Measurements from ENCODE around the gene THAP12. TPM values are rescaled to one million over a fixed set of nuclear protein-coding genes. Genes with fewer than 3 reads are reported as not detected.

The THAP12 gene
- polyA plus RNA-seq, 1 donor = 50.2 TPM

GRCh38 chr11:76355172-76355571 is 25.8 kb downstream of the THAP12 start:
- DNase-seq = no peak
- H3K27me3 ChIP-seq (ENCODE audit: control insufficient read depth, insufficient read depth, low read length) = no peaks in the 10 kb centered on the region
- H3K36me3 ChIP-seq (ENCODE audit: control insufficient read depth, insufficient read depth, low read length) = peaks cover 30% of the 10 kb centered on the region
- no peaks in the 10 kb centered on the region for H3K9me3 ChIP-seq (ENCODE audit: control insufficient read depth, low read depth, low read length)
- H3K27ac ChIP-seq (ENCODE audit: low read length) = no peak overlapping the region
- no peaks in the 10 kb centered on the region for H3K4me1 ChIP-seq (ENCODE audit: control insufficient read depth, insufficient read depth, low read length)
- no peak overlapping the region for H3K4me3 ChIP-seq (ENCODE audit: low read length)
- no CpG with 5 or more reads among the region's 1 CpG for WGBS (ENCODE audit: insufficient coverage, low lambda C conversion rate)

DNA sequence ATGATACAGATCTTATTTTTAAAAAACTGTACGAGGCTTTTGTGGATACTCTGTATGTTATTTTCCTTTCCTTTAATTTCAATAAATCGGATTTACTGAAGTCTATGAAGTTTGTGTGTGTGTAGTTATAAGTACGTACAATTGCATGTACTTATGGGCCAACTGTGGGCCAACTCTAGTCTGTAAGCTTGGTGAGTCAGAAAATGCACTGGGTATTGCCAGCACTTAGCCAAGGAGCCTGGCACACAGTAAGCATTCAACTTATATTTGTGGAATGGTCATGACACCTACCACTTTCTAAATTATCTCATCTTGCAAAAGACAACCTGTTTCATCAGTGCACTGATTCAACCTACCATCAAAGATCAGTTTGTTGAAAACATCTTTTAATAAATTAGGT is 32.6 kb downstream of the THAP12 start:
- H3K4me1 ChIP-seq (ENCODE audit: control insufficient read depth, insufficient read depth, low read length) = no peaks in the 10 kb centered on the region
- no peaks in the 10 kb centered on the region for H3K27me3 ChIP-seq (ENCODE audit: control insufficient read depth, insufficient read depth, low read length)
- no peaks in the 10 kb centered on the region for H3K9me3 ChIP-seq (ENCODE audit: control insufficient read depth, low read depth, low read length)
- no peak for DNase-seq
- peaks cover 9% of the 10 kb centered on the region for H3K36me3 ChIP-seq (ENCODE audit: control insufficient read depth, insufficient read depth, low read length)
- no peak overlapping the region for H3K27ac ChIP-seq (ENCODE audit: low read length)
- WGBS (ENCODE audit: insufficient coverage, low lambda C conversion rate) = no CpG with 5 or more reads among the region's 3 CpGs
- no peak overlapping the region for H3K4me3 ChIP-seq (ENCODE audit: low read length)

DNA sequence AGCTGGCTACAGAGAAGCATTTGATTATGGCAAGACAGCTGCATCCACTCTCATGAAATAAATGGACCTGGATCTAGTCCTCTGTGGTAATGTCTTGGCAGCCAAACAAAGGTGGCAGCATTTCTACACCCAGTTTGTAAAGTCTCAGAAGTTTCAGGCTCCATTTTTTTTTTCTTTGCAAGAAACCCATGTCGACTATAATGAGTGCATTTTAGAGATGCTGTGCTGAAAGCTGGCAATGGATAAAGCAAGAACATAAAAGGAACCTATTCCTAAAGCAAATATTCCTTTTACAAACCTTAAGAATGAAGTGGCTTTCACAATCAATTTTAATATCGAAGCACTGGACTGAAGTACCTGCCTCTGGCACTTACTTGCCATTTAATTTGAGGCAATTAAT is 33.5 kb downstream of the THAP12 start:
- DNase-seq = no peak
- no CpG with 5 or more reads among the region's 2 CpGs for WGBS (ENCODE audit: insufficient coverage, low lambda C conversion rate)

DNA sequence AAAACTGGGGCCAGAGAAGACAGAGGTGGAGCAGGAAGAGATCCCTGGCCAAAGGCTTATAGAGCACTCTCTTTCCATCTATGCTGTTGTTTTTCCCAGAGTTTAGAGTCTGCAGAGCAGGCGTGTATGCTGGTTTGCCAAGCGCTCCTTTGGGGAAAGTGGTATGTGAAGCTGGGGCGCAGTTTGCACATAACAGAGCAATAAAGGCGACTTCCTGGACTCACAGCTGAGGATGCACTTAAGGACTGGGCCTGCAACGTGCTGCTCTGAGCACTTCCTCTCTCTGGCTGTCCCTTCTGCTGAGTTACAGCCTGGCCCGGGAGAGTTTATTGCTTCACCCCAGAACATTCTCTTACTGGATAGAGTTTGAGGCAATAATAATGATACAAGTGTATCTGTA is 41.7 kb downstream of the THAP12 start:
- no CpG with 5 or more reads among the region's 6 CpGs for WGBS (ENCODE audit: insufficient coverage, low lambda C conversion rate)
- DNase-seq = peak; percentile 31 to 37
- Histone ChIP-seq H3K27ac (ENCODE audit: low read length) (no peak overlapping the region), H3K4me3 (ENCODE audit: low read length) (no peak overlapping the region), H3K9me3 (ENCODE audit: control insufficient read depth, low read depth, low read length) (peaks cover 13% of the 10 kb centered on the region), H3K4me1 (ENCODE audit: control insufficient read depth, insufficient read depth, low read length) (no peaks in the 10 kb centered on the region), H3K36me3 (ENCODE audit: control insufficient read depth, insufficient read depth, low read length) (no peaks in the 10 kb centered on the region), H3K27me3 (ENCODE audit: control insufficient read depth, insufficient read depth, low read length) (no peaks in the 10 kb centered on the region)

More for the DNA sequence above, 33.5 kb downstream of the THAP12 start:
- Histone ChIP-seq H3K27me3 (ENCODE audit: control insufficient read depth, insufficient read depth, low read length) (no peaks in the 10 kb centered on the region), H3K36me3 (ENCODE audit: control insufficient read depth, insufficient read depth, low read length) (peaks cover 4% of the 10 kb centered on the region), H3K4me3 (ENCODE audit: low read length) (no peak overlapping the region), H3K27ac (ENCODE audit: low read length) (no peak overlapping the region), H3K9me3 (ENCODE audit: control insufficient read depth, low read depth, low read length) (no peaks in the 10 kb centered on the region), H3K4me1 (ENCODE audit: control insufficient read depth, insufficient read depth, low read length) (no peaks in the 10 kb centered on the region)

GRCh38 chr11:76337923-76338322 is 43.0 kb downstream of the THAP12 start:
- Histone ChIP-seq H3K36me3 (ENCODE audit: control insufficient read depth, insufficient read depth, low read length) (no peaks in the 10 kb centered on the region), H3K4me3 (ENCODE audit: low read length) (no peak overlapping the region), H3K4me1 (ENCODE audit: control insufficient read depth, insufficient read depth, low read length) (no peaks in the 10 kb centered on the region), H3K9me3 (ENCODE audit: control insufficient read depth, low read depth, low read length) (peaks cover 13% of the 10 kb centered on the region), H3K27ac (ENCODE audit: low read length) (no peak overlapping the region), H3K27me3 (ENCODE audit: control insufficient read depth, insufficient read depth, low read length) (no peaks in the 10 kb centered on the region)
- no CpG with 5 or more reads among the region's 4 CpGs for WGBS (ENCODE audit: insufficient coverage, low lambda C conversion rate)
- no peak for DNase-seq

DNA sequence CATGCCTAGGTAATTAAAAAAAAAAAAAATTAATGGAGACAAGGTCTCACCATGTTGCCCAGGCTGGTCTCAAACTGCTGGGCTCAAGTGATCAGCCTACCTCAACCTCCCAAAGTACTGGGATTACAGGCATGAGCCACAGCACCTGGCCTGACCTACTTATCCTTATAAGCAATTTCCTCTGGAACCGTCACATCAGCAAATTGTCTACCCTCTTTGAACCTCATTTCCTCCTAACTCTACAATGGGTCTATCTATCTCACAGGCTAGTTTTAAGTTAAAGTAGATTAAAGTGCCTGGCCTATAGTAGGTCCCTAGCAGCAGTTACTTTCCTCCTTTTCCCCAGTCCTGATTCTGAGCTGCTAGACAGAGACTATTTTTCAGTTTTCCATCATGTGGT is 43.5 kb downstream of the THAP12 start:
- no peaks in the 10 kb centered on the region for H3K27me3 ChIP-seq (ENCODE audit: control insufficient read depth, insufficient read depth, low read length)
- no peak for DNase-seq
- H3K36me3 ChIP-seq (ENCODE audit: control insufficient read depth, insufficient read depth, low read length) = no peaks in the 10 kb centered on the region
- no peak overlapping the region for H3K4me3 ChIP-seq (ENCODE audit: low read length)
- WGBS (ENCODE audit: insufficient coverage, low lambda C conversion rate) = 80% methylated on average over 1 of the region's 1 CpG
- no peaks in the 10 kb centered on the region for H3K4me1 ChIP-seq (ENCODE audit: control insufficient read depth, insufficient read depth, low read length)
- H3K9me3 ChIP-seq (ENCODE audit: control insufficient read depth, low read depth, low read length) = peaks cover 13% of the 10 kb centered on the region
- no peak overlapping the region for H3K27ac ChIP-seq (ENCODE audit: low read length)

- WGBS (ENCODE audit: insufficient coverage, low lambda C conversion rate) = 80% methylated on average over 1 of the region's 2 CpGs
- DNase-seq = no peak
- H3K9me3 ChIP-seq (ENCODE audit: control insufficient read depth, low read depth, low read length) = peaks cover 13% of the 10 kb centered on the region
- no peak overlapping the region for H3K27ac ChIP-seq (ENCODE audit: low read length)
- H3K4me1 ChIP-seq (ENCODE audit: control insufficient read depth, insufficient read depth, low read length) = no peaks in the 10 kb centered on the region
- H3K4me3 ChIP-seq (ENCODE audit: low read length) = no peak overlapping the region
- no peaks in the 10 kb centered on the region for H3K27me3 ChIP-seq (ENCODE audit: control insufficient read depth, insufficient read depth, low read length)
- no peaks in the 10 kb centered on the region for H3K36me3 ChIP-seq (ENCODE audit: control insufficient read depth, insufficient read depth, low read length)
Observed at GRCh38 chr11:76336597-76336996, 44.3 kb downstream of the THAP12 start.

DNA sequence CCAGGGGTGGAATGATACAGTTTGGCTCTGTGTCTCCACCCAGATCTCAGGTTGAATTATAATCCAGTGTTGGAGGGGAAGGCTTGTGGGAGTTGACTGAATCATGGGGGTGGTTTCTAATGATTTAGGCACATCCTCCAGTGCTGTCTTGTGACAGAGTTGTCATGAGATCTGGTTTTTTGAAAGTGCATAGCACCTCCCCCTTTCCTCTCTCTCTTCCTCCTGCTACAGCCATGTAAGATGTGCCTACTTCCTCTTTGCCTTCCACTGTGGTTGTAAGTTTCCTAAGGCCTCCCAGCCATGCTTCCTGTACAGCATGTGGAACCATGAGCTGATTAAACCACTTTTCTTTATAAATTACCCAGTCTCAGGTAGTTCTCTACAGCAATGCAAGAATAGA is 45.1 kb downstream of the THAP12 start:
- H3K27me3 ChIP-seq (ENCODE audit: control insufficient read depth, insufficient read depth, low read length) = no peaks in the 10 kb centered on the region
- H3K27ac ChIP-seq (ENCODE audit: low read length) = no peak overlapping the region
- peaks cover 13% of the 10 kb centered on the region for H3K9me3 ChIP-seq (ENCODE audit: control insufficient read depth, low read depth, low read length)
- no peaks in the 10 kb centered on the region for H3K36me3 ChIP-seq (ENCODE audit: control insufficient read depth, insufficient read depth, low read length)
- DNase-seq = no peak
- no peaks in the 10 kb centered on the region for H3K4me1 ChIP-seq (ENCODE audit: control insufficient read depth, insufficient read depth, low read length)
- H3K4me3 ChIP-seq (ENCODE audit: low read length) = no peak overlapping the region

- no CpG with 5 or more reads among the region's 5 CpGs for WGBS (ENCODE audit: insufficient coverage, low lambda C conversion rate)
- H3K27ac ChIP-seq (ENCODE audit: low read length) = no peak overlapping the region
- H3K4me3 ChIP-seq (ENCODE audit: low read length) = no peak overlapping the region
- no peaks in the 10 kb centered on the region for H3K4me1 ChIP-seq (ENCODE audit: control insufficient read depth, insufficient read depth, low read length)
- no peak for DNase-seq
- H3K9me3 ChIP-seq (ENCODE audit: control insufficient read depth, low read depth, low read length) = peaks cover 13% of the 10 kb centered on the region
- no peaks in the 10 kb centered on the region for H3K36me3 ChIP-seq (ENCODE audit: control insufficient read depth, insufficient read depth, low read length)
- H3K27me3 ChIP-seq (ENCODE audit: control insufficient read depth, insufficient read depth, low read length) = no peaks in the 10 kb centered on the region
Observed at GRCh38 chr11:76334826-76335389, 46.0 kb downstream of the THAP12 start.

DNA sequence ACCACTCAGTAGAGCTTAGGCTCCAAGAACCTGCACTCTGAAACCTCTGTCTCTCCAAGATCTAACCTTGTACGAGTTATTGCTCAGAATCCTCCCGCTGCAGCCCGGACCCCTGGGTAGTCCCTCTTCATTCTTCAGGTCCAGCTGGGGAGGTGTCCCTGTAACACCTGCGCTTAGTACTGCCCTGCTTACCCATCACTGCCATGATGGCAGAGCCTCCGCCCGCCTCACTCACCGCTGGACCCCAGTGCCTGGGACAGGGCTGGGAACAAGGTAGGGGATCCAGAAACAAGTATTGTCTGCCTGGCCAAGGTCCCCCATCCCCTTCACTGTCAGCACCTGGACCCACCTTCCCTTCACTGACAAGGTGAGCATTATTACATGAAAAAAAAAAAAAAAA is 50.3 kb downstream of the THAP12 start:
- DNase-seq = no peak
- Histone ChIP-seq H3K4me1 (ENCODE audit: control insufficient read depth, insufficient read depth, low read length) (peaks cover 4% of the 10 kb centered on the region), H3K9me3 (ENCODE audit: control insufficient read depth, low read depth, low read length) (peaks cover 10% of the 10 kb centered on the region), H3K4me3 (ENCODE audit: low read length) (no peak overlapping the region), H3K27me3 (ENCODE audit: control insufficient read depth, insufficient read depth, low read length) (no peaks in the 10 kb centered on the region), H3K36me3 (ENCODE audit: control insufficient read depth, insufficient read depth, low read length) (no peaks in the 10 kb centered on the region), H3K27ac (ENCODE audit: low read length) (no peak overlapping the region)
- WGBS (ENCODE audit: insufficient coverage, low lambda C conversion rate) = no CpG with 5 or more reads among the region's 7 CpGs

DNA sequence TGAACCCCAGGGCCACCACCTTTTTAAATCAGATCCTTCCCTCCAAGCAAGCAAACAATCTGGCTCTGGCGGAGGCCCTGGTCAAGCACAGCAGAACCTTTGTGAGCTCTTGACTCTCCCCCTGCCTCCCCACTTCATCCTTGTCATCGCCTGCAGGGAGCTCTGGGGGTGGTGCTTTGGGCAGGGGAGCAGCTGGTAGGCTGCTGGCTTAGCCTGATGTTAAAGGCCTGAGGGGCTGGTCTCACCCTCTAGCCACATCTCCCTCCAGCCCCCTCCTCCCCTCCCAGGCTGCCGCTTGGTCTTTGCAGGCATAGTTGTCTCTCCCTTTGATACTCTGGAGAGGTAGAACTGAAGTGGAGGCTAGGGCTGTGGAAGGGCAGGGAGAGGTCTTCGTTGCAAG is 50.9 kb downstream of the THAP12 start:
- no peaks in the 10 kb centered on the region for H3K36me3 ChIP-seq (ENCODE audit: control insufficient read depth, insufficient read depth, low read length)
- DNase-seq = no peak
- WGBS (ENCODE audit: insufficient coverage, low lambda C conversion rate) = no CpG with 5 or more reads among the region's 4 CpGs
- H3K27ac ChIP-seq (ENCODE audit: low read length) = no peak overlapping the region
- H3K4me3 ChIP-seq (ENCODE audit: low read length) = no peak overlapping the region
- no peaks in the 10 kb centered on the region for H3K27me3 ChIP-seq (ENCODE audit: control insufficient read depth, insufficient read depth, low read length)
- H3K9me3 ChIP-seq (ENCODE audit: control insufficient read depth, low read depth, low read length) = peaks cover 5% of the 10 kb centered on the region
- peaks cover 4% of the 10 kb centered on the region for H3K4me1 ChIP-seq (ENCODE audit: control insufficient read depth, insufficient read depth, low read length)
